NCI-H2227 treated with DMSO at 0.1 percent for 48 hours (cell line): ENCODE data around the gene RALGDS.

ENCODE experiments used
- DNase-seq: peaks from one replicate; lab custom pipeline; 2025; lab: John Stamatoyannopoulos, UW

Gene RALGDS

DNA sequence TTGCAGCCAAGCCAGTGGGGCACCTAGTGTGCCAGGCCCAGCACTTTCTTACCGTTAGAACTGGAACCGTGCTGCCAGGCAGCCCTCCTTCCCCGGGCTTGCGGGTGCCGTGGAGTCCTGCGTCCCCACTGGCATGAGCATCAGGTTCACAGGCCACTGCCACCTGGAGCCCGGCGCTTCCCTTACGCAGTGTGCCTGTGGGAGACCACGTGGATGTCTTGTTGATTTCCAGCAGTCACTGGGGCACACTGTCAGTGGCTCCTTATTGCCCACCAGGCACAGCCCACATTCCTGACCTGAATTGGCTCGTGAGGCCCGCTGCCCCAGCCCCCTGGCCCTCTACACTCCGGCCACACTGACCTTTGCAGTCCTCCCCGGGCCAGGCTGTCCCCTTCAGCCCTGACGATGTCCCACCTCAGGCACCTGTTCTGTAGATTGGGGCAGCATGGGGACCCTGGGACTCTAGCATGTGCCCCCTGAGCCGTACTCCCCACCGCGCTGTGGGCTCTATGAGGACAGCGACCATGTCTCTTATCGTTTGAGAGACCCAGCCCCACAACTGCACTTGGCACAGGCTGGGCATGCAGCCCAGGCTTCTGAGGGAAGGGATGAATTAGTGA is 69.6 kb downstream of the RALGDS start:
- no peak for DNase-seq

DNA sequence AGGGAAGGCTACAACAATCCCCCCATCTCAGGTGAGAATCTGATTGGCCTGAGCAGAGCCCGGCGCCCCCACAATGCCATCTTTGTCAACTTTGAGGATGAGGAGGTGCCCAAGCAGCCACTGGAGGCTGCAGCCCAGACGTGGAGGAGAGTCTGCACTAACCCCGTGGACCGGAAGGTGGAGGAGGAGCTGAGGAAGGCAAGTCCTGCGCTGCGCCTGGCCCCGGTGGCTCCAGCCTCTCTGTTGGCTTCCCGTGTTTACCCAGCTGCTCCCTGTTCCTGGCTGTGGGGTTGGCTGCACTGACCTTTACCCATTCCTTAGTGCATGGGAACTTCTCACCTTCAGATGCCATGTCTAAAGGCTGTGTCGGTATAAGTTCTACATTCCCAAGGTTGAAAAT is 70.3 kb downstream of the RALGDS start:
- DNase-seq = no peak

DNA sequence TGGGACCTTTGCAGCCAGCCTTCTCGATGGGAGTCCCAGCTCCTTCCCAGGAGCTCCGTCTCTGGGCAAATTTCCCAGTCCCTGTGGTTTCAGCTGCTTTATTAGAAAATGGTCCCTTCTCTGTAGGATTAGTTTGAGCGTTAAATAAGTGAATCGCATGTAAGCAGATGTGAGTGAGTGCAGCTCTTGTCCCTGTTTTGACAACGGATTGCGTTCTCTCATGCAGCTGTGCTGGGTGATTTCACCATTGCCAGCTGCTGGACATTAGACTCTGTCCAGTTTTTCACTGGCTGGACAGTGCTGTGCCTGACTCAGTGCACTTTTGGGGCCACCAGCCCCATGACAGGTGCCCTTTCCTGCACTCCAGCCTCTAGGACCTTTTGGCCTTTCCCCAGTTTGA is 70.9 kb downstream of the RALGDS start:
- no peak for DNase-seq

DNA sequence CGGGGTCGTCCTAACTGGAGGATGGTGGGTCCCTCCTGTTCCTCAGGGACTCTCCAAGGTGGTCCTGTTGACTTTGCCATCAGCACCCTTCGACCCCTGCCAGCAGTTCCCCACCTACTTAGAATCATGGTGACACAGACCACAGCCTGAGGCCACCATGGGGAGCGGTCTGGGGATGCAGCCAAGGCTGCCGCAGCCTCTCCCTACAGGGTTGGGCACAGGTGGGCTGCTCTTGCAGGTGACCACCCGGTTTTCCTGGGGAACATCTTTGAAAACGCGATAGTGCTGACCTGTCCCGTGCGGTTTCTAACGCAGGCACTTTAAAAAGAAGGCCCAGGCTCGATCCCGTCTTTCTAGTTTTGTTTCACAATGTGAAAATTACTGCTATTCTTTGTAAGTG is 72.0 kb downstream of the RALGDS start:
- DNase-seq = no peak

DNA sequence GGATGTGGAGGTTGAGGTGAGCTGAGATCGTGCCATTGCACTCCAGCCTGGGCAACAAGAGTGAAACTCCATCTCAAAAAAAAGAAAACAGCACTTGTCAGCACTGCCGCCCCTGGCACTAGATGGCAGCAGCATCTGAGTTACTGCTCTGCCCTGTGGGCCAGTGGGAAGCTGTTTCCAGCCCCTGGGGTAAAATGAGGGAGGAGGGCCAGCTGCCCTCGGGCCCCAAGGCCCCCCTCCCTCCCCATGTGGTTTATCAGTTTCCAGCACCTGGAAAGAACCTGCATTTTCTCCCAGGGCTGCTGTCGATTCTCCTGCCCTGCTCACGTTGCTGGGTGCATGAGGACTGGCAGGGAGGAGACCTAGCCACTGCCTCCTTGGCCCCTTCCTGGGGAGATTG is 72.4 kb downstream of the RALGDS start:
- no peak for DNase-seq
